Nephron (organoid): ENCODE results near the gene XRRA1.
"Not testable (repeated sequence)": the region's sequence is repeated elsewhere in the genome, so short reads cannot be mapped to it uniquely, and the experiment has no call there.

Experiments used
- H3K27ac Mint-ChIP-seq, 3 experiments: 2 replicates each; pipeline ENCODE4 v1.8.0; 2020; ENCODE audit warnings: mixed read lengths in 3 of 3, mild to moderate bottlenecking in 2 of 3, moderate library complexity in 1 of 3
- H3K27me3 Mint-ChIP-seq: 2 replicates; pipeline ENCODE4 v1.8.0; 2021; ENCODE audit warnings: low read depth, mild to moderate bottlenecking, moderate library complexity, mixed read lengths
- H3K36me3 Mint-ChIP-seq: 2 replicates; pipeline ENCODE4 v1.8.0; 2020; ENCODE audit warnings: low read depth, mixed read lengths
- H3K4me1 Mint-ChIP-seq: 2 replicates; pipeline ENCODE4 v1.8.0; 2020; ENCODE audit warnings: mixed read lengths
- H3K4me3 Mint-ChIP-seq, 3 experiments: 2 replicates each; pipeline ENCODE4 v1.8.0; 2020; ENCODE audit warnings: mild to moderate bottlenecking in 3 of 3, mixed read lengths in 3 of 3, moderate library complexity in 2 of 3
- H3K9me3 Mint-ChIP-seq: 2 replicates; pipeline ENCODE4 v1.8.0; 2020; ENCODE audit warnings: mixed read lengths
- TF ChIP-seq, protein P1 (sequence below), 3 experiments: fragments of 200-600 bp; sonication (generic); IDR thresholded peaks; one replicate each; pipeline ENCODE4 v1.5.0; 2021; ENCODE audit warnings: antibody characterized with exemption in 3 of 3; ENCODE audit not compliant: unreplicated experiment in 3 of 3

The XRRA1 gene

DNA sequence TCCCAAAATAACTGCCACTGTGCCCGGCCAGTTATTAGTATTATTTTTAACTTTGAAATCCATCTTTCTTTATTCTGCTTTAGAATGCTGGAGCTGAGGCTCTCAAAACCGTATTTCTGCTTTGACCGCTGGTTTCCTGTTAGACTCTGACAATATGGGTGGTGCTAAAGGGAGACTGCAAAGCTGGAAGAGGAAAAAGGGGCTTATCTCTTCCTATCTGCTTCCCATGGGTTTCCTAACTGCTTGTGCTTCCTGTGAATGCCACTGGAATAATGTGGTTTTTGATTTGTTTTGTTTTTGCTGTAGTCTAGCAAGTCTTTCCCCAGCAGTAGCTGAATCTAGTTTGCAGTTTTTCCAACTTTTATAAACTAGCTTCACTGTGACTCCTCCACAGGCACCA, 43.6 kb downstream of the XRRA1 start:
- Mint-ChIP-seq H3K9me3 (peaks cover 25% of the 10 kb centered on the region), H3K4me3 (no peak overlapping the region)

DNA sequence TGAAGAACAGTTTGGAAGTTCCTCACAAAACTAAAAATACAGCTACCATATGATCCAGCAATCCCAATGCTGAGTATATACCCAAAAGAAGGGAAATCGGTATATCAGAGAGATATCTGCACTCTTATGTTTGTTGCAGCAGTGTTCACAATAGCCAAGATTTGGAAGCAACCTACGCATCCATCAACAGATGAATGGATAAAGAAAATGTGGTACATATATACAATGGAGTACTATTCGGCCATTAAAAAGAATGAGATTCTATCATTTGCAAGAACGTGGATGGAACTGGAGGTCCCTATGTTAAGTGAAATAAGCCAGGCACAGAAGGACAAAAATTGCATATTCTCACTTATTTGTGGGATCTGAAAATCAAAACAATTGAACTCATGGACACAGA, 46.5 kb downstream of the XRRA1 start:
- Mint-ChIP-seq H3K9me3 (peaks cover 47% of the 10 kb centered on the region), H3K27me3 (no peaks in the 10 kb centered on the region), H3K4me3 (no peak overlapping the region), H3K4me1 (no peaks in the 10 kb centered on the region), H3K27ac (no peak overlapping the region), H3K36me3 (peaks cover 57% of the 10 kb centered on the region)
- TF ChIP-seq, protein P1, sequence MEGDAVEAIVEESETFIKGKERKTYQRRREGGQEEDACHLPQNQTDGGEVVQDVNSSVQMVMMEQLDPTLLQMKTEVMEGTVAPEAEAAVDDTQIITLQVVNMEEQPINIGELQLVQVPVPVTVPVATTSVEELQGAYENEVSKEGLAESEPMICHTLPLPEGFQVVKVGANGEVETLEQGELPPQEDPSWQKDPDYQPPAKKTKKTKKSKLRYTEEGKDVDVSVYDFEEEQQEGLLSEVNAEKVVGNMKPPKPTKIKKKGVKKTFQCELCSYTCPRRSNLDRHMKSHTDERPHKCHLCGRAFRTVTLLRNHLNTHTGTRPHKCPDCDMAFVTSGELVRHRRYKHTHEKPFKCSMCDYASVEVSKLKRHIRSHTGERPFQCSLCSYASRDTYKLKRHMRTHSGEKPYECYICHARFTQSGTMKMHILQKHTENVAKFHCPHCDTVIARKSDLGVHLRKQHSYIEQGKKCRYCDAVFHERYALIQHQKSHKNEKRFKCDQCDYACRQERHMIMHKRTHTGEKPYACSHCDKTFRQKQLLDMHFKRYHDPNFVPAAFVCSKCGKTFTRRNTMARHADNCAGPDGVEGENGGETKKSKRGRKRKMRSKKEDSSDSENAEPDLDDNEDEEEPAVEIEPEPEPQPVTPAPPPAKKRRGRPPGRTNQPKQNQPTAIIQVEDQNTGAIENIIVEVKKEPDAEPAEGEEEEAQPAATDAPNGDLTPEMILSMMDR (IDR thresholded peaks at IDR 0.05; ENCODE audit: unreplicated experiment in 3 of 3): no peak

More for the DNA sequence above, 43.6 kb downstream of the XRRA1 start:
- peaks cover 22% of the 10 kb centered on the region for H3K4me1 Mint-ChIP-seq
- H3K36me3 Mint-ChIP-seq: peaks cover 44% of the 10 kb centered on the region
- TF ChIP-seq, protein P1 (IDR thresholded peaks at IDR 0.05; ENCODE audit: unreplicated experiment in 3 of 3): no peak
- no peaks in the 10 kb centered on the region for H3K27me3 Mint-ChIP-seq
- peak overlapping the region in 1 of 3 experiments; percentile 75 for H3K27ac Mint-ChIP-seq

DNA sequence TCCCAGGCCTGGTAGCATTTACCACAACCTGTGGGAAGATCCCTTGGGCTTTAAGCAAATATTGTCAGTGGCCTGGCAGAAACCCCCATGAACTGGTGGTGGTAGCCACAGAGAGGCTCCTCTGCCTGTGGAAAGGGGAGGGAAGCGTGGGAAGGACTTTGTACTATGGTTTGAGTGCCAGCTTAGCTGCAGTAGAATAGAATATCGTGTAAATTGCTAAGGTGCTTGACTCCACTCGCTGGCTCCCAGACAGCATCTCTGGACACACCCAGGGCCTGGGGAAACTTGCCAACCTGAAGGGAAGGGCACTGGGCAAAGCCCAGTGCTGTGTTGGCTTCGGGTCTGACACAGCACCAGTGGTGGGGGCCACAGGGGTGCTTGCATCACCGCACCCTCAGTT, 52.6 kb downstream of the XRRA1 start:
- H3K4me1 Mint-ChIP-seq: no peaks in the 10 kb centered on the region
- TF ChIP-seq, protein P1 (IDR thresholded peaks at IDR 0.05; ENCODE audit: unreplicated experiment in 3 of 3): no peak
- peaks cover 65% of the 10 kb centered on the region for H3K9me3 Mint-ChIP-seq
- no peak overlapping the region for H3K27ac Mint-ChIP-seq
- H3K36me3 Mint-ChIP-seq: peaks cover 78% of the 10 kb centered on the region
- H3K27me3 Mint-ChIP-seq: no peaks in the 10 kb centered on the region
- no peak overlapping the region for H3K4me3 Mint-ChIP-seq

DNA sequence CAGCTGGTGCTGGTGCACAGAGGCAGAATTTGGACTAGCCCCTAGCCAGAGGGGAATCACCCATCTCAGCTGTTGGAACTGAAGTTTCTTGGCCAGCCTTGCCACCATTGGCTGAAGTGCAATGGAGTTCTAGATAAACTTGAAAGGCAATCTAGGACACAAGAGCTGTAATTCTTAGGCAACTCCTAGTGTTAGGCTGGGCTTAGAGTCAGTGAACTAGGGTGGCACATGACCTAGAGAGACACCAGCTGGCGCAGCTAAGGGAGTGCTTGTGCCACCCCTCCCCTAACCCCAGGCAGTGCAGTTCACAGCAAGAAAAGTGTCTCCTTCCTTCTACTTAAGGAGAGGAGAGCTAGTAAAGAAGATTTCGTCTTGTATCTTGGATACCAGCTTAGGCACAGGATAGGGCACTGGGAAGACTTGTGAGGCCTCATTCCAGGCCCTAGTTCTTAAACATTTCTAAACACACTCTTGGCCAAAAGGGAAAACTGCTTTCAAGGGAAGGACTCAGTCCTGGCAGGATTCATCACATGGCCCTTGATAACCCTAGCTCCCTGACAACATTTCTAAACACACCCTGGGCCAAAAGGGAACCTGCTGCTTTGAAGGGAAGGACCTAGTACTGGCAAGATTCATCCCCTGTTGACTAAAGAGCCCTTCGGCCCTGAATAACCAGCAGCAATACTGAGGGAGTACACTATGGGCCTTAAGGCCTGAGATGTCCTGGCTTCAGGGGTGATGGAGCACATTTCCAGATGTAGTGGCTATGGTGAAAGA, 53.4 kb downstream of the XRRA1 start:
- TF ChIP-seq, protein P1 (IDR thresholded peaks at IDR 0.05; ENCODE audit: unreplicated experiment in 3 of 3): no peak
- Mint-ChIP-seq H3K36me3 (peaks cover 73% of the 10 kb centered on the region), H3K4me1 (no peaks in the 10 kb centered on the region), H3K27me3 (no peaks in the 10 kb centered on the region), H3K9me3 (peaks cover 62% of the 10 kb centered on the region), H3K4me3 (no peak overlapping the region), H3K27ac (no peak overlapping the region)

DNA sequence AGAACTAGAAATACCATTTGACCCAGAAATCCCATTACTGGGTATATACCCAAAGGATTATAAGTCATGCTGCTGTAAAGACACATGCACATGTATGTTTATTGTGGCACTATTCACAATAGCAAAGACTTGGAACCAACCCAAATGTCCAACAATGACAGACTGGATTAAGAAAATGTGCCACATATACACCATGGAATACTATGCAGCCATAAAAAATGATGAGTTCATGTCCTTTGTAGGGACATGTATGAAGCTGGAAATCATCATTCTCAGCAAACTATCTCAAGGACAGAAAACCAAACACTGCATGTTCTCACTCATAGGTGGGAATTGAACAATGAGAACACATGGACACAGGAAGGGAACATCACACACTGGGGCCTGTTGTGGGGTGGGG, 55.9 kb downstream of the XRRA1 start:
- H3K4me3 Mint-ChIP-seq, H3K4me1 Mint-ChIP-seq, H3K27me3 Mint-ChIP-seq, H3K27ac Mint-ChIP-seq: not testable (repeated sequence)
- H3K9me3 Mint-ChIP-seq: peaks cover 65% of the 10 kb centered on the region
- H3K36me3 Mint-ChIP-seq: peaks cover 75% of the 10 kb centered on the region

DNA sequence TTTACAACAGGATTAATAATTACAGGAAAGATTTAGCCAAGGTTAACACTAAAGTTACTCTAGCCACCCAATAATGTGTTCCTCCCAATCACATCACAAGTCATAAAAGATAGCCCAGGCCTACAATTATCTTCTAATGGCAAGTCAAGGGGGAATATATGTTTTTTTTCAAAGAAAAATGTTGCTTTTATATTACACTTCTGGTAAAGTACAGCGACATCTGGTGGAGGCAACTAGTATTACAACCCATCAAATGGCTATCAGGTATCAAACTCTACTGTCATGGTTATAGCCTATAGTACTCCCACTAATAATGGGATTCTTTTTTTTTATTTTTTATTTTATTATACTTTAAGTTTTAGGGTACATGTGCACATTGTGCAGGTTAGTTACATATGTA, 71.8 kb downstream of the XRRA1 start:
- TF ChIP-seq, protein P1 (IDR thresholded peaks at IDR 0.05; ENCODE audit: unreplicated experiment in 3 of 3): peak; percentile 32 to 43 (median 34)
- Mint-ChIP-seq H3K4me1 (no peaks in the 10 kb centered on the region), H3K9me3 (peaks cover 40% of the 10 kb centered on the region), H3K27ac (no peak overlapping the region), H3K27me3 (no peaks in the 10 kb centered on the region), H3K36me3 (peaks cover 53% of the 10 kb centered on the region), H3K4me3 (no peak overlapping the region)
